DOHH2 (cell line): ENCODE measurements around the gene SYT7.

Experiments
- CTCF ChIP-seq: fragments of 200-600 bp; sonication (generic); IDR thresholded peaks from one replicate; pipeline ENCODE4 v1.5.1; 2014; ENCODE audit warnings: antibody characterized with exemption, mild to moderate bottlenecking, low read depth, low read length; ENCODE audit not compliant: poor library complexity, severe bottlenecking
- EZH2phosphoT487 ChIP-seq: fragments of 200-600 bp; sonication (generic); IDR thresholded peaks from 2 replicates; pipeline ENCODE4 v1.6.1; 2017; ENCODE audit warnings: borderline replicate concordance, mild to moderate bottlenecking, antibody characterized with exemption, low read length, moderate library complexity, mixed read lengths

DNA sequence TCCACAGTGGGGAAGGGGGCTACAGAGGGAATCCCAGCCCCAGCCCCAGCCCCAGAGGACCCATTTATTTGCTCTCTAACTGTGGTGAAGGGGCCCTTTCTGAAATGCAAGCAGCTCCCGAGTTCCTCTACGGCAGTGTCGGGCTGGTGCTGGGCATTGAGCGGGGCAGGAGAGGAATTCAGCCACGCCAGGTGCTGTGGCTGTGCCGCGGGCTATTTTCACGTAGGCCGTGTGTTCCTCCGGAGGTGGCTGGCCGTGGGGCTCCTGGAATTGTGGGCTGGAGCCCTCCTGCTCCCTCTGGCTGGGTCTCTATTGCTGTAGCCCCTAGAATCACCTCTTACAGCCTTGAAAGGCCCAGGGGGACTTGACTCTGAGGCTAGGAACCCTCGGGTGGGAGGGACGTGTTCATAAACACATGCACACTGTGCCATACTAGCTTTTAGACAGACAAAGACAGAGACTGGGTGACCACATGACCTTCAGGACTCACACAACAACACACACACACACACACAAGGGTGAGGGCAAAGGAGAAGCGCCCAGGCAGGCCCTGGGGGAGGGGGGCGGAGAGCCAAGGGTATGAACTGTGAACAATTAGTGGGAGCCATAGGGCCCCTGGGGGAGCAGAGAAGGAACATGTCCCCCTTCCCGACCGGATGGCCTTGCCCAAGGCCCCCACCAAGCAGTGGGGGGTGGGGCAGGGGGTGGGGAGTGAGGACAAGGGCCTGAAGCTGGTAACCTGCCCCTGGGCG lies 48.4 kb upstream of the SYT7 start:
- no peak for TF ChIP-seq CTCF
- TF ChIP-seq EZH2phosphoT487 = no peak
